Measurements from ENCODE around the gene TMTC2. TPM values are rescaled to one million over a fixed set of nuclear protein-coding genes. Genes with fewer than 3 reads are reported as not detected.

Gene TMTC2
- total RNA-seq, 1 donor from 2014 or later = 3.4 TPM

DNA sequence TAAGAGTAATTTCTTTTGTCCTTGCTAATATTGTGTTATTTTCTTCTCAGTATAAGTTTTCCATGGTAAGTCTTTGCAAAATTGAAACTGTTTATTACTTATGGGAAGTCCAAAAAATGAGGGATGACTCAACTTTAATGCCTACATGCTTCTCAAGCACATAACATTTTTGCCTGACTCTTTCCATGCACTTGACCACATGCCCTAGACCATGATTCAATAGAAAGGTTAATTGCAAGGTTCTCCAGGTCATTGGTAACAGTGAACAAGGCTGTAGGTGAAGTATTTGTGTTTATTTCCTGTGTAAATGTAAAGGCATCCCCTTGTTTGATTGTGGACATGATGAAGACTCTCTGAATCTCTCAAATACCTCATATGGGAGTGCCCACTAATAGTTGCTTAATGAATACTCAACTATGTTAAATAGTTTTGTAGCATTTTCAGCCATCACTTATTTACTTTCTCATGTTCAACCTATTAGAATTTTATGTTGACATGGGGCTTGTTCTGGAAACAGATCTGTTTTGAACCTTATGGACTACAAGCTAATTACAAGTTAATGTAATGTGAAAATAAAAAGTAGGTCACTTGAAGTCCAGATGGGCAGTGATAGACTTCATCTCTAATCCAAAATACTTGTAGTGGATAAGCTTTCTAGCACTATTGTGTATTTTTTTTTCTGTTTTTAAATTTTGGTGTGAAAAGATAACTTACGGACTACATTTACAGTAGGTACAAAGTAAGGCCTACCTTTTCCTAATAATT lies 131.7 kb downstream of the TMTC2 start:
- Histone ChIP-seq H3K27me3 (ENCODE audit: low read depth) (no peaks in the 10 kb centered on the region), H3K9me3 (replicated peaks) (no peaks in the 10 kb centered on the region), H3K4me1 (no peaks in the 10 kb centered on the region), H3K4me3 (no peak overlapping the region), H3K27ac (replicated peaks) (no peak overlapping the region), H3K36me3 (no peaks in the 10 kb centered on the region)
- intact Hi-C loops (cut with micrococcal nuclease) = no loop called here
- no peak for TF ChIP-seq CTCF (IDR thresholded peaks at IDR 0.05; ENCODE audit: borderline replicate concordance)
- DNase-seq = no peak

DNA sequence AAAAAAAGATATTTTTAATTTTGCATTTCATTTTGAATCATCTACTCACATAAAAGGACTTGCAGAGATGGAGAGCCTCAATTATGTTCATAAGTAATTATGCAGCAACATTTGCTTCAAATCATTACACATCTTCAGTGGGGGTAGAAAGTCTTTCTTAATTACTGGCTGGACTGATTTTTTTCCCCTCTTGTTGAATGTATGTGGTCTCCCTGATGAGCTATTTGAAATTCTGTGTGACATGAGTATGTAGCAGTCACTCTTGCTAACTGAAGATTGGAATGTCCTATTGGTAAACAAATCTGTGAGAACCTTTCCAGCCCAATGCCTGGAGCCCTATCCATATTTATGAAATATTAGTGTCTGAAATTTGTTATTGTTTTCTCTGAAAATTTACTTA lies 139.8 kb downstream of the TMTC2 start:
- H3K9me3 ChIP-seq (replicated peaks) = no peaks in the 10 kb centered on the region
- no peak overlapping the region for H3K4me3 ChIP-seq
- no peak for TF ChIP-seq CTCF (IDR thresholded peaks at IDR 0.05; ENCODE audit: borderline replicate concordance)
- no peaks in the 10 kb centered on the region for H3K36me3 ChIP-seq
- intact Hi-C loops (cut with micrococcal nuclease) = no loop called here
- DNase-seq = no peak
- H3K4me1 ChIP-seq = no peaks in the 10 kb centered on the region
- no peaks in the 10 kb centered on the region for H3K27me3 ChIP-seq (ENCODE audit: low read depth)
- no peak overlapping the region for H3K27ac ChIP-seq (replicated peaks)

DNA sequence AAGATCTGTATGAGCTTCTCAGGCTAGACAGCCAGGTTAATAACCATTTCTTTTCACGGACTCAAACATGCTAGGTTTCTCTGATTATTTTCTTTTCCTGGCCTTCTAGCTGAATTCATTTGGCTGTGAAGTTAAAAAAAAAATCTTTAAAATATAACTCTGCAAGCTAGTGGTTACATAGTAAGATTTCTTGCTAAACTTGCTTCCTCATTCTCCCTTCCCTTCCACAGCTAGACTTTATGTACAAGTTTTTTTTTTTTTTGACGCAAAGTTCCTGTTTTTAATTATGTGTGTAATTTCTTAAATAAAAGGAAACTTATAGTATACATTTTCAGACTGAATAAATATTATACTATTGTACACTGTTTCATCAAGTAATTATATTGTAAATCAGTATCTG lies 145.4 kb downstream of the TMTC2 start:
- no peak for DNase-seq
- Histone ChIP-seq H3K9me3 (replicated peaks) (no peaks in the 10 kb centered on the region), H3K4me3 (no peak overlapping the region), H3K4me1 (no peaks in the 10 kb centered on the region), H3K27ac (replicated peaks) (no peak overlapping the region), H3K27me3 (ENCODE audit: low read depth) (no peaks in the 10 kb centered on the region), H3K36me3 (no peaks in the 10 kb centered on the region)
- no peak for TF ChIP-seq CTCF (IDR thresholded peaks at IDR 0.05; ENCODE audit: borderline replicate concordance)
- intact Hi-C loops (cut with micrococcal nuclease) = no loop called here

DNA sequence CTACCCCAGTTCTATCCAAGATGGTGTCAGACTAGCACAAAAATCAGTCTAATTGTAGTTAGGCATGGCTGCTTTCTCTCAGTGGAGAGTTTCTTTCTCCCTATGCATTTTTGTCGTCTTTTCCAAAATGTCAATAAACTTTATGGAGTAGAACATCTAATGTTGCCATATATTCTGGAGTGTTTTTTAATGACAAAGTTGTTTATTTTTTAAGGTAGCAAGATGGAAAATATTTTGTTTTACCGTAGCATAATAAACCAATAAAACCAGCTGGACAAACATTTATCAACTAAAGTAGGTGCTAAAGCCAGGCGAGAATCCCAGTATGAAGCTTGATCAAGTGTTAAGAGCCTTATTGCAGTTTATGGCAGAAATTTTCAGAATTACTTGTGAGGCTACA lies 146.3 kb downstream of the TMTC2 start:
- no peak for DNase-seq
- no peak for TF ChIP-seq CTCF (IDR thresholded peaks at IDR 0.05; ENCODE audit: borderline replicate concordance)
- no peaks in the 10 kb centered on the region for H3K9me3 ChIP-seq (replicated peaks)
- no peaks in the 10 kb centered on the region for H3K4me1 ChIP-seq
- H3K27ac ChIP-seq (replicated peaks) = no peak overlapping the region
- no peak overlapping the region for H3K4me3 ChIP-seq
- H3K36me3 ChIP-seq = no peaks in the 10 kb centered on the region
- intact Hi-C loops (cut with micrococcal nuclease) = no loop called here
- H3K27me3 ChIP-seq (ENCODE audit: low read depth) = no peaks in the 10 kb centered on the region

- DNase-seq = no peak
- Histone ChIP-seq H3K36me3 (no peaks in the 10 kb centered on the region), H3K4me3 (no peak overlapping the region), H3K27me3 (ENCODE audit: low read depth) (no peaks in the 10 kb centered on the region), H3K9me3 (replicated peaks) (no peaks in the 10 kb centered on the region), H3K4me1 (no peaks in the 10 kb centered on the region), H3K27ac (replicated peaks) (no peak overlapping the region)
- intact Hi-C loops (cut with micrococcal nuclease) = no loop called here
- no peak for TF ChIP-seq CTCF (IDR thresholded peaks at IDR 0.05; ENCODE audit: borderline replicate concordance)
Observed at GRCh38 chr12:82833481-82833880, 146.8 kb downstream of the TMTC2 start.

All from left ventricle myocardium inferior (tissue), 1 donor.